SU-DHL-6 (cell line): ENCODE results near the gene SCIN.

Experiments used
- H2AFZ ChIP-seq: fragments of 200-600 bp; sonication (generic); 2 replicates; pipeline ENCODE4 v1.6.1; 2014; ENCODE audit warnings: low read depth, mild to moderate bottlenecking, moderate library complexity, mixed read lengths, antibody characterized with exemption, low read length; ENCODE audit not compliant: severe bottlenecking
- H3F3A ChIP-seq: fragments of 200-600 bp; shearing (Covaris generic); 2 replicates; pipeline ENCODE4 v1.6.0; 2016; ENCODE audit warnings: antibody characterized with exemption, mild to moderate bottlenecking; ENCODE audit not compliant: insufficient read depth
- H3K27ac ChIP-seq: fragments of 200-600 bp; sonication (generic); 2 replicates; pipeline ENCODE4 v1.5.1; 2016; ENCODE audit warnings: low read depth, mild to moderate bottlenecking, low read length, moderate library complexity, mixed read lengths
- H3K27me3 ChIP-seq: fragments of 200-600 bp; sonication (generic), shearing (Covaris generic); 2 replicates; pipeline ENCODE4 v1.6.0; 2014; ENCODE audit warnings: mild to moderate bottlenecking, low read length
- H3K36me3 ChIP-seq: fragments of 200-600 bp; sonication (generic); 2 replicates; pipeline ENCODE4 v1.6.1; 2014; ENCODE audit warnings: mild to moderate bottlenecking, low read length, mixed read lengths
- H3K4me2 ChIP-seq: fragments of 300-600, 200-600 bp; shearing (Covaris generic), sonication (generic); 2 replicates; pipeline ENCODE4 v1.6.0; 2014; ENCODE audit warnings: low read length, low read depth, mild to moderate bottlenecking; ENCODE audit not compliant: poor library complexity, severe bottlenecking
- H3K4me3 ChIP-seq: fragments of 200-600 bp; sonication (generic); 2 replicates; pipeline ENCODE4 v1.5.1; 2014; ENCODE audit warnings: antibody characterized with exemption, low read length, mild to moderate bottlenecking, mixed read lengths; ENCODE audit not compliant: insufficient read depth, poor library complexity, severe bottlenecking
- H3K79me2 ChIP-seq: fragments of 200-600 bp; sonication (generic); 2 replicates; pipeline ENCODE4 v1.6.1; 2014; ENCODE audit warnings: mild to moderate bottlenecking, low read length, moderate library complexity; ENCODE audit not compliant: insufficient read depth
- H3K9ac ChIP-seq: fragments of 200-600 bp; sonication (generic); 2 replicates; pipeline ENCODE4 v1.7.0; 2014; ENCODE audit warnings: mild to moderate bottlenecking, low read length
- H3K9me2 ChIP-seq: fragments of 200-600 bp; sonication (generic); replicated peaks from 2 replicates; pipeline ENCODE4 v1.6.1; 2014; ENCODE audit warnings: low read length; ENCODE audit not compliant: insufficient read depth
- H3K9me3 ChIP-seq: fragments of 200-600 bp; sonication (generic); 2 replicates; pipeline ENCODE4 v1.6.1; 2014; ENCODE audit warnings: low read length, mixed read lengths; ENCODE audit not compliant: insufficient read depth
- H4K20me1 ChIP-seq: fragments of 200-600 bp; sonication (generic); 2 replicates; pipeline ENCODE4 v1.6.1; 2014; ENCODE audit warnings: low read depth, mild to moderate bottlenecking, antibody characterized with exemption, low read length, moderate library complexity, mixed read lengths
- CTCF ChIP-seq: fragments of 200-600 bp; sonication (generic); IDR thresholded peaks from one replicate; pipeline ENCODE4 v1.5.1; 2017; ENCODE audit warnings: antibody characterized with exemption, mild to moderate bottlenecking, low read length, moderate library complexity; ENCODE audit not compliant: insufficient read depth, poor library complexity, severe bottlenecking
- EZH2phosphoT487 ChIP-seq: fragments of 200-600 bp; sonication (generic), shearing (Covaris generic); conservative IDR thresholded peaks from 2 replicates; pipeline ENCODE4 v1.6.1; 2018; ENCODE audit warnings: mild to moderate bottlenecking, antibody characterized with exemption, low read length, moderate library complexity, mixed read lengths

SCIN gene

GRCh38 chr7:12584930-12585329, 14.4 kb downstream of the SCIN start:
- Histone ChIP-seq H3K9me2 (no peaks in the 10 kb centered on the region), H4K20me1 (no peaks in the 10 kb centered on the region), H2AFZ (no peak overlapping the region), H3K9ac (no peak overlapping the region), H3K4me3 (no peak overlapping the region), H3K9me3 (no peaks in the 10 kb centered on the region), H3K27me3 (no peaks in the 10 kb centered on the region), H3K27ac (no peak overlapping the region), H3F3A (no peaks in the 10 kb centered on the region), H3K79me2 (no peaks in the 10 kb centered on the region), H3K4me2 (no peak overlapping the region), H3K36me3 (no peaks in the 10 kb centered on the region)
- TF ChIP-seq EZH2phosphoT487 (no peak), CTCF (no peak)

- no peak overlapping the region for H3K27ac ChIP-seq
- no peaks in the 10 kb centered on the region for H4K20me1 ChIP-seq
- H3F3A ChIP-seq, result no peaks in the 10 kb centered on the region
- no peaks in the 10 kb centered on the region for H3K9me3 ChIP-seq
- no peak overlapping the region for H3K9ac ChIP-seq
- H3K9me2 ChIP-seq, result no peaks in the 10 kb centered on the region
- H3K4me3 ChIP-seq, result no peak overlapping the region
- TF ChIP-seq EZH2phosphoT487 (no peak), CTCF (no peak)
- no peaks in the 10 kb centered on the region for H3K27me3 ChIP-seq
- no peaks in the 10 kb centered on the region for H3K36me3 ChIP-seq
- H3K4me2 ChIP-seq, result no peak overlapping the region
- no peak overlapping the region for H2AFZ ChIP-seq
- H3K79me2 ChIP-seq, result no peaks in the 10 kb centered on the region
Observed at GRCh38 chr7:12586271-12586670, 15.8 kb downstream of the SCIN start.

DNA sequence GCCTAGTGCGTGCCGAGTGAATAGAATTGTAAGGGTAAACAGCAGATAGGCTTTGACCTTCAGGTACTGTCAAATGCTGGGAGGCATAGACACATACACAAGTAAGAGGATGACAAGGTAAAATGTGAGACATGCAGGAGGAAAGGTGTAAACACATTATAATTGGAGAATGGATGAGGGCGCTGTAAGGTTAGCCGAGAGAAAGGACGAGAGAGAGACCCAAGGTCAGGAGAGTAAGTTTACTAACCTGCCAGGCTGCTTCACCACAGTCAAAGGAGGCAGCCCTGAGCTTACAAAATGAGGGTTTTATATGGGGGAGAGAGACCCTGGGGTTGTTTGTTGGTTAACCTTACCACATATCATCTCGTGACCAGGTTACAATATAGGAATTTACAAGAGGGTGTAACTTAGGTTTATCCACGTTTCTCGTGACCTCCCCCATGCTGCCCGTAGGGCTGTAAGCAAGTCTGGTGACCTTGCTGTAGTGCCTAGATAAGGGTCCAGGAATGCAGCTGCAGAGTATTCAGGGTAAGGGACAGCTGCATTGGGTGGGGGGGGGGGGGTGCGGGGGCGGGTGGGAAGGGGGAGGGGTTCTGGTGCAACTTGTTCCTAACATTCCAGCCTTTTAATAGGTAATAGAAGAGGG, 17.9 kb downstream of the SCIN start:
- H3K9ac ChIP-seq, result no peak overlapping the region
- H3K79me2 ChIP-seq, result no peaks in the 10 kb centered on the region
- no peak overlapping the region for H3K27ac ChIP-seq
- no peaks in the 10 kb centered on the region for H3K36me3 ChIP-seq
- H3K9me2 ChIP-seq, result no peaks in the 10 kb centered on the region
- H4K20me1 ChIP-seq, result no peaks in the 10 kb centered on the region
- H3K27me3 ChIP-seq, result no peaks in the 10 kb centered on the region
- H3K4me3 ChIP-seq, result no peak overlapping the region
- no peak overlapping the region for H3K4me2 ChIP-seq
- no peaks in the 10 kb centered on the region for H3K9me3 ChIP-seq
- H3F3A ChIP-seq, result no peaks in the 10 kb centered on the region
- TF ChIP-seq CTCF (no peak), EZH2phosphoT487 (no peak)
- no peak overlapping the region for H2AFZ ChIP-seq
